MM.1S (cell line): ENCODE data around the gene ALDOA.

ENCODE experiments used
- CTCF ChIP-seq: fragments of 300-600 bp; sonication (generic); IDR thresholded peaks from 2 replicates; pipeline ENCODE4 v1.5.1; 2016; ENCODE audit warnings: antibody characterized with exemption, low read length, mixed read lengths
- EZH2 ChIP-seq: fragments of 300-600 bp; sonication (generic); optimal IDR thresholded peaks from 2 replicates; pipeline ENCODE3; 2017; ENCODE audit warnings: low read depth, mild to moderate bottlenecking, antibody characterized with exemption, low read length, mixed read lengths
- EZH2phosphoT487 ChIP-seq: fragments of 300-600 bp; sonication (generic); IDR thresholded peaks from 2 replicates; pipeline ENCODE4 v1.6.1; 2018; ENCODE audit warnings: antibody characterized with exemption, low read length

DNA sequence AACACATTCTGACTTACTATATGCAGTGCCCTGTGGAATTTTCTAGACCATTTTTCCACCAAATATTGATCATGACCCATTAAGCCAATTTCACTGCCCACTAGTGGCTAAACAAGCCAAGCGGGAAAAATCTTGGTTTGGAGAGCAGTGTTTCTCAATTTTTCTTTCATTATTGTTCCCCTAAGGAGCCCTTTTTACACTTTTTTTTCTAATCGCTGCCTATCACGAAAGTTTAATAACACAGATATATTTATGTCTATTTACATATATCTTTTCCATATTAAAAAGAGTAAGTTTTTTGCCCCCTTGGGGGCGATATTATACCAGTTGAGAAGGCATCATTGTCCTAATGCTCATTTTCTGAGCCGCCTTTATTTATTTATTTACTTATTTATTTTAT is 23.7 kb upstream of the ALDOA start:
- TF ChIP-seq CTCF (peak; percentile 32), EZH2 (no peak), EZH2phosphoT487 (no peak)
